HL-60/S4 (cell line): ENCODE data around the gene CFD.
"Not testable (repeated sequence)": the region's sequence is repeated elsewhere in the genome, so short reads cannot be mapped to it uniquely, and the experiment has no call there.

Experiments
- in situ Hi-C: fragments of 300-500 bp; cut with MboI; formaldehyde crosslinking; loops from 2 replicates; pipeline ENCODE4 v1.14.3; 2022; ENCODE audit warnings: low sequenced_read_pairs

CFD gene

DNA sequence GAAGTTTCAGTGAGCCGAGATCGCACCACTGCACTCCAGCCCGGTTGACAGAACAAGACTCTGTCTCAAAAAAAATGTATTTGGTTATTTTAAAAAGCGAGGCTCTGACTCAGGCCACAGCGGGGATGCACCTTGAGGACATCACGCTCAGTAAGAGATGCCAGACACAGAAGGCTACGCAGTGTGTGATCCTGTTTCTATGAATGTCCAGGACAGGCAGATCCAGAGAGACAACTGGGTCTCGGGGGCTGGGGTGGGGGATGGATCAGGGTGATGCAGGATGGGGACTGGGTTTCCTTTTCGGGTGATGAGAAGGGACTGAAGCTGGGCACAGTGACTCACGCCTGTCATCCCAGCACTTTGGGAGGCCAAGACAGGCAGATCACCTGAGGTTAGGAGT is 28.1 kb downstream of the CFD start:
- in situ Hi-C loops: no loop called here

DNA sequence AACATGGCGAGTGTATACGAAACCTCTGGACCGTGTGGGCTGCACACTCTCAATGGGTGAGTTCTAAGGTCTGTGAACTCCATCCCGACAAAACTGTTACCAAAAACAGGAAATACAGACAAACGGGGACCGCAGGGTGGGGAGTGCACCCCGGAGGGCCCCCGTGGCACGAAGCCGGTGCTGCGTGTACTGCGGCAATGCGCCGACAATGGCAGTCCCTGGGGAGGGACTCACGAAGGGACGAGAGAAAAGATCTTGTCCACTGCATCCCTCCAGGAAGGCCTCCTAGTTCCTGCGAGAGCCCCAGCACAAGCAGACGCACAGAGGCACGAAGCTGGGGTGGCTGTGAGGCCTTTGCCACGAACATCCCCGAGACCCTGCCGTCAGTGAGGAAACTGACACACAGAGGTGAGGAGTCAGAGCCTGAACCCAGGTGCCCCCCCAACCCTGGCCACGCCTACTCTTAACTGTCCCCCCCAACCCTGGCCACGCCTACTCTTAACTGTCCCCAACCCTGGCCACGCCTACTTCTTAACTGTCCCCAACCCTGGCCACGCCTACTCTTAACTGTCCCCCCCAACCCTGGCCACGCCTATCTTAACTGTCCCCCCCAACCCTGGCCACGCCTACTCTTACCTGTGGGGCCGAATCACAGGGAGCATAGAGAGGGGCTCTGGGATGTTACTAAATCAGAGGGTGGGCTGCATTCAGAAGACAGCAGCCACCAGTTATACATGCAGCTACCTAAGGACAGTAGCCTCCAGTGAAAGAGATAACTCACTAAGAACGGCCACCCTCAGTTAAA is 29.3 kb downstream of the CFD start:
- in situ Hi-C loops: no loop called here

- in situ Hi-C loops: no loop called here
Observed at GRCh38 chr19:889662-890295, 30.3 kb downstream of the CFD start.

GRCh38 chr19:890831-891230 is 31.4 kb downstream of the CFD start:
- in situ Hi-C loops: no loop called here

DNA sequence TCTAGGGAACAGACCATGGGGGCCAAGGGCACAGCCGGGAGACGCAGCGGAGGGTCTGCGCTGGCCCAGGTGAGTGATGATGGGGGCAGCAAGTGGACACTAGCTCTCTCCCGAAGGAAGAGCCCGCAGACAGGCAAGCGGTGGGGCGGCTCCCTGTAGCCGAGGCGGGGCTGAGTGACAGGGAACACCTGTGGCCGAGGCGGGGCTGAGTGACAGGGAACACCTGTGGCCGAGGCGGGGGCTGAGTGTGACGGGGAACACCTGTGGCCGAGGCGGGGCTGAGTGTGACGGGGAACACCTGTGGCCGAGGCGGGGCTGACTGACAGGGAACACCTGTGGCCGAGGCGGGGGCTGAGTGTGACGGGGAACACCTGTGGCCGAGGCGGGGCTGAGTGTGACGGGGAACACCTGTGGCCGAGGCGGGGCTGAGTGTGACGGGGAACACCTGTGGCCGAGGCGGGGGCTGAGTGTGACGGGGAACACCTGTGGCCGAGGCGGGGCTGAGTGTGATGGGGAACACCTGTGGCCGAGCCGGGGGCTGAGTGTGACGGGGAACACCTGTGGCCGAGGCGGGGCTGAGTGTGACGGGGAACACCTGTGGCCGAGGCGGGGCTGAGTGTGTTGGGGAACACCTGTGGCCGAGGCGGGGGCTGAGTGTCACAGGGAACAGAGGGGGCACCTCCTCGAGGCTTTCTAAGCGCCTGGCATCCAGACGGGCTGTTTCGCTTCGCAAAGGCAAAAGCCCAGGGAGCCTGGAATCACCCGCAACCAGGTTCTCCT is 32.1 kb downstream of the CFD start:
- in situ Hi-C loops: not testable (repeated sequence)

GRCh38 chr19:892243-892893 is 32.9 kb downstream of the CFD start:
- in situ Hi-C loops: no loop called here

- in situ Hi-C loops: no loop called here
Observed at GRCh38 chr19:892894-893689, 33.6 kb downstream of the CFD start, which contains the start of the genes MED16 and RNU6-9. Gene MED16, minus strand, starts transcription at chr19:893187. Its CDS starts 2,056 bp downstream, at chr19:891131. Gene RNU6-9, plus strand, starts transcription at chr19:893484.

DNA sequence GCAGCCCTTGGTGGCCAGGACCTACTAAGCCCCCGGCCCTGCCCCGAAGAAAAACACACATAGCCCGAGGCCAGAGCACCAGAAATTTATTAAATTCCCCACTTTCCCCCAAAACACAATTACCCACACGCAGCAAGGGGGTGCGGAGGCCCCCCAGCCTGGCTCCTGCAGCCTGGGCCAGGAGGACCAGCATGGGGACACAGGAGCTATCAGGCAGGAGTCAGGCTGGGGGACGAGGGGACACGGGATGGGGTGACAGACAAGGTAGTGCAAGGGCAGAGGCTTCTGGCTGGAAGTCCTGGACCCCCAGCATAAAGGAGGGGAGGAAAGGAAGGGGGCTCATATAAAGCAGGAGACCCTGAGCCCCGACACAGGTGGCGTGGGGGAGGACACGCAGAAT is 37.0 kb downstream of the CFD start:
- in situ Hi-C loops: no loop called here

- in situ Hi-C loops: no loop called here
Observed at GRCh38 chr19:896999-897398, 37.5 kb downstream of the CFD start.

GRCh38 chr19:897442-898039 is 38.1 kb downstream of the CFD start:
- in situ Hi-C loops: no loop called here

- in situ Hi-C loops: no loop called here
Observed at GRCh38 chr19:898663-899062, 39.2 kb downstream of the CFD start.

- in situ Hi-C loops: no loop called here
Observed at GRCh38 chr19:899336-900042, 40.0 kb downstream of the CFD start.

- in situ Hi-C loops: no loop called here
Observed at GRCh38 chr19:900043-900301, 40.5 kb downstream of the CFD start.

DNA sequence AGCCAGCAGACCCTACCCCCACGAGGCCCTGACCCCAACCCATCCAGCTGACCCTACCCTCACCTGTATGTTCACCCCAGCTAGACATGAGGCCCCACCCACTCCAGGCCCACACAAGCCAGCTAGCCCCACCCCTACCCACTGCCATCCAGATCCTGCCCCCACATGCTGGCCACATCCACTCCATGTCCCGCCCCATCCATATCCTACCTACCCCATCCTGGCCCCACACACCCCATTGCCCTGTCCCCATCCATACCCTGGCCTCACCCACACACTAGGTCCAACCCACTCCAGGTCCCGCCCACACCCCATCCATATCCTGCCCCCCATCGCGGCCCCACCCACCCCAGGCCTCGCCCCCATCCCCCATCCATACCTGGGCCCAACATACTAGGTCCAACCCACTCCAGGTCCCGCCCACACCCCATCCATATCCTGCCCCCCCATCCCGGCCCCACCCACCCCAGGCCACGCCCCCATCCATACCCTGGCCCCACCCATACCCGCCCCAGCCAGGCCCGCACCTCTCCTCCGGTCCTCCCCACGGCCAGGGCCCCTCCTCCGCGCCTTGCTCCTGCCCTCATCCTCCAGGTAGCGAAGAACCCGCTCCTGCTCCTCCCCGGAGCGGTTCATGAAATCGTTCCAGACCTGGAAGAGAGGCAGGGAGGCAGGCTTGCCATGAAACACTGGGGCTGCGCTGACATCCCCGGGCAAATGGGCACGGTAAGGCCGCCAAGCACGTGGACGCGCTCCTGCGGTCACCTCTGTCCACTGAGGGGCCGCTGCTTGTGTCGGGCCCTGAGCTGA is 41.0 kb downstream of the CFD start:
- in situ Hi-C loops: no loop called here

DNA sequence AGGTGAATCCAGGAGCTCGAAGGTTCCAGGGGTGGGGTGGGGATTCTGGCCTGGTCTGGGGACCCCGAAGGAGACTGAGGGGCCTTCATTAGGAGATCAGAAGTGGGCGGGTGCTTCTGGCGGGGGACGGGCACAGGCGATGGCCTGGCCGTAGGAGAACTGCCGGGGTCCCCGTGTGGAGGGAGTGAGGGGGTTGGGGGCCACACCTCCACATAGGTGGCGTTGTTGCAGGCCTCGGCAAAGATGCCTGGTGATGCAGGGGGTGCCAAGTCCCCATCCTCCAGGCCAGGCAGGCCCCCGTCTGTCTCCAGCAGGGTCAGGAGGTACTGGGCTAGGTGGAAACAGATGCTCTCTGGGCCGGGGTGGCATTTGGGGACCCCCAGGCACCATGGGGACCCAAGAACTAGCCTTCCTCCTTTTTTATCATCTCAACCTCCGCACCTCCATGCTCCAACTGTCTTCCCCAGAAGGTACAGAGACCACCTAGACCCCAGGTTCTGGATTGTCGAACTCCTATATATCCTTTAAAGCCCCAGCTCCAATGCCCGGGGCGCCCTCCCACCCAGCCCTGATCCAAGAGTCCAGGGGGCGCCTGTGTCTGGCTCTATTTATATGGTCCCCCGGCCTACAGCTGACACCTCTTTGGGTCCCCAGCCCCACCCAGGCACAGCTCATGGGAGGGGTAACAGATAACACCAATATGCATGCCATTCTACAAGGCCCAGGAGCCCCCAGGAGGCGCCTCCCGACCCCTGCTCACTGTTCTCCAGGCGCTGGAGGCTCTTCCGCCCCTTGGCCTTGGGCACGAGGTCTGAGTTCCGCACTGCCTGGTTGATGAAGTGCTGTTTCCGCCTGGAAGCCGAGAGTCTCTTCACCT is 42.0 kb downstream of the CFD start:
- in situ Hi-C loops: no loop called here

GRCh38 chr19:902093-902370 is 42.6 kb downstream of the CFD start:
- in situ Hi-C loops: no loop called here

GRCh38 chr19:902446-903226 is 43.2 kb downstream of the CFD start:
- in situ Hi-C loops: no loop called here
